Cardiac fibroblast (primary cell): Measurements from ENCODE around the gene ROPN1.
"Not testable (repeated sequence)": the region's sequence is repeated elsewhere in the genome, so short reads cannot be mapped to it uniquely, and the experiment has no call there.

Experiments used
- DNase-seq, 2 donors: peaks; one replicate each; pipeline versions ENCODE4 v3.0.0 to v3.0.0-alpha.2; 2010; ENCODE audit warnings: low read depth in 2 of 2
- H3K4me3 ChIP-seq, 2 donors: replicated peaks in 1 of 2; 1 replicate in 1 of 2; 2 replicates in 1 of 2; pipeline ENCODE4 v1.5.1; 2011; ENCODE audit warnings: low read depth in 2 of 2, low read length in 2 of 2, mild to moderate bottlenecking in 2 of 2, moderate library complexity in 1 of 2
- CTCF ChIP-seq: IDR thresholded peaks from one replicate; pipeline ENCODE4 v1.5.1; 2011; ENCODE audit warnings: low read depth, mild to moderate bottlenecking, low read length, inconsistent platforms

The ROPN1 gene

GRCh38 chr3:124033360-124034015, 41.6 kb upstream of the ROPN1 start, which contains the start of gene KALRN:
TSS of gene KALRN (plus strand) at chr3:124033369.
- H3K4me3 ChIP-seq = peak within 1 kb of the TSS; percentile 63 to 65
- peak in 1 of 2 donors; percentile 11 for DNase-seq
- TF ChIP-seq CTCF = no peak

GRCh38 chr3:124032881-124033359, 41.0 kb upstream of the ROPN1 start:
- H3K4me3 ChIP-seq = peak overlapping the region; percentile 43 to 63
- peak; percentile 44 for TF ChIP-seq CTCF
- DNase-seq = peak; percentile 81 to 86

- no peak for TF ChIP-seq CTCF
- H3K4me3 ChIP-seq = peak overlapping the region; percentile 43 to 63
- DNase-seq = peak; percentile 52 to 56
Observed at GRCh38 chr3:124032311-124032880, 40.5 kb upstream of the ROPN1 start.

- no peak for DNase-seq
Observed at GRCh38 chr3:124026516-124026915, 34.6 kb upstream of the ROPN1 start.

GRCh38 chr3:124023531-124023930, 31.6 kb upstream of the ROPN1 start:
- not testable (repeated sequence) for DNase-seq, H3K4me3 ChIP-seq

More at GRCh38 chr3:124026516-124026915, 34.6 kb upstream of the ROPN1 start:
- no peak overlapping the region for H3K4me3 ChIP-seq
- no peak for TF ChIP-seq CTCF

GRCh38 chr3:124019291-124019690, 27.4 kb upstream of the ROPN1 start:
- no peak for TF ChIP-seq CTCF
- no peak for DNase-seq
- H3K4me3 ChIP-seq = no peak overlapping the region

GRCh38 chr3:124017502-124017901, 25.6 kb upstream of the ROPN1 start:
- not testable (repeated sequence) for H3K4me3 ChIP-seq, DNase-seq
